Endodermal cell (in vitro differentiated cells): ENCODE data around the gene NFAT5. TPM values are rescaled to one million over a fixed set of nuclear protein-coding genes. Genes with fewer than 3 reads are reported as not detected.
A peak's percentile ranks its signal among the peaks of the same experiment; 100 is the strongest.

Source experiments
- DNase-seq: peaks from one replicate; pipeline ENCODE4 v3.0.0-alpha.2; 2017
- H3K27ac ChIP-seq: 2 replicates; pipeline ENCODE4 v1.5.1; 2013; ENCODE audit warnings: mild to moderate bottlenecking, low read depth, low read length, moderate library complexity
- H3K27me3 ChIP-seq: 2 replicates; pipeline ENCODE4 v1.6.1; 2013; ENCODE audit warnings: mild to moderate bottlenecking, low read length, moderate library complexity; ENCODE audit not compliant: insufficient read depth, control insufficient read depth, poor library complexity, severe bottlenecking
- H3K36me3 ChIP-seq: 2 replicates; pipeline ENCODE4 v1.7.0; 2013; ENCODE audit warnings: mild to moderate bottlenecking, low read length, moderate library complexity; ENCODE audit not compliant: control insufficient read depth, insufficient read depth
- H3K4me1 ChIP-seq: one replicate; pipeline ENCODE4 v1.7.0; 2013; ENCODE audit warnings: low read length; ENCODE audit not compliant: control insufficient read depth, insufficient read depth
- H3K4me3 ChIP-seq: 2 replicates; pipeline ENCODE4 v1.5.1; 2013; ENCODE audit warnings: mild to moderate bottlenecking, low read length, moderate library complexity
- H3K9ac ChIP-seq: 2 replicates; pipeline ENCODE4 v1.6.1; 2013; ENCODE audit warnings: mild to moderate bottlenecking, low read length, moderate library complexity; ENCODE audit not compliant: poor library complexity, severe bottlenecking; ENCODE audit errors: extremely low read depth
- H3K9me3 ChIP-seq: 2 replicates; pipeline ENCODE4 v1.6.1; 2013; ENCODE audit warnings: mild to moderate bottlenecking, low read length, moderate library complexity; ENCODE audit not compliant: control insufficient read depth
- H3K27ac Mint-ChIP-seq: 2 replicates; pipeline ENCODE4 v1.8.0; 2020; ENCODE audit warnings: mixed read lengths
- H3K27me3 Mint-ChIP-seq: 2 replicates; pipeline ENCODE4 v1.8.0; 2021; ENCODE audit warnings: mild to moderate bottlenecking, mixed read lengths; ENCODE audit not compliant: insufficient read depth
- H3K36me3 Mint-ChIP-seq: 2 replicates; pipeline ENCODE4 v1.8.0; 2020; ENCODE audit warnings: low read depth, mixed read lengths
- H3K4me1 Mint-ChIP-seq: 2 replicates; pipeline ENCODE4 v1.8.0; 2020; ENCODE audit warnings: mixed read lengths
- H3K4me3 Mint-ChIP-seq: 2 replicates; pipeline ENCODE4 v1.8.0; 2020; ENCODE audit warnings: mild to moderate bottlenecking, moderate library complexity, mixed read lengths
- H3K9me3 Mint-ChIP-seq: 2 replicates; pipeline ENCODE4 v1.8.0; 2020; ENCODE audit warnings: mild to moderate bottlenecking, mixed read lengths
- CTCF ChIP-seq: fragments of 200-600 bp; sonication (generic); conservative IDR thresholded peaks from 2 replicates; pipeline ENCODE4 v1.5.0; 2021; ENCODE audit warnings: antibody characterized with exemption, mild to moderate bottlenecking
- WGBS, 2 experiments: methylation state at CpG; one replicate each; pipeline versions ENCODE4 v1.1.5 to v1.1.7; 2013; ENCODE audit warnings: missing lambda C conversion rate in 2 of 2, mixed read lengths in 1 of 2; ENCODE audit not compliant: insufficient coverage in 1 of 2, insufficient read length in 1 of 2; 5-methylcytosine and 5-hydroxymethylcytosine counted together
- total RNA-seq, 2 donors: library from RNA; stranded (reverse); fragmentation: NEBNext Ultra II Directional in 1 of 2; extraction: Animal tissue kit (Norgen Biotek cat#: 25700) in 1 of 2; gene quantifications; 2 replicates in 1 of 2; 3 replicates in 1 of 2; pipeline ENCODE4 v1.2.1, GENCODE V29; 2021

The NFAT5 gene
- total RNA-seq, 2 donors from 2014 or later = 38.8 to 40.3 TPM

DNA sequence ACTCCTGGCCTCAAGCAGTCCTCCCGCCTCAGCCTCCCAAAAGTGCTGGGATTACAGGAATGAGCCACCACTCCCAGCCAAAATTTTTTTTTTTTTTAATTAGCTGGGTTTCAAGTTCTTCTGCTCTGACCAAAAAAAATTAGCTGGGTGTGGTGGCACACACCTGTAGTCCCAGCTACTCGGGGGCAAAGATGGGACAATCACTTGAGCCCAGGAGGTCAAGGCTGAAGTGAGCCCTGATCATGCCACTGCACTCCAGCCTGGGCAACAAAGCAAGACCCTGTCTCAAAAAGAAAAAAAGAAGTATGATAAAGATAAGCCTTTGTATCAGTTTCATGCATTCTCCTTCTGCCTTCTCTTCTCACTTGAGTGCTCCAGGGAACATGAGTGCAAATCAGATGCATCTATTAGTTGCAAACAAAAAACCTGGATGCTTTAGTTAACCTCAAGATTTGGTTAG is 158.7 kb downstream of the NFAT5 start:
- Histone ChIP-seq H3K9ac (no peak overlapping the region), H3K27me3 (no peaks in the 10 kb centered on the region), H3K9me3 (no peaks in the 10 kb centered on the region), H3K4me1 (peaks cover 2% of the 10 kb centered on the region), H3K4me3 (peak overlapping the region; percentile 88), H3K27ac (no peak overlapping the region), H3K36me3 (no peaks in the 10 kb centered on the region)
- peak overlapping the region; percentile 79 for H3K4me3 Mint-ChIP-seq
- 75 to 97% methylated on average over 2 of the region's 2 CpGs for WGBS, 2 experiments
- peaks cover 26% of the 10 kb centered on the region for H3K4me1 Mint-ChIP-seq
- H3K36me3 Mint-ChIP-seq = peaks cover 24% of the 10 kb centered on the region
- DNase-seq = no peak
- no peaks in the 10 kb centered on the region for H3K9me3 Mint-ChIP-seq
- TF ChIP-seq CTCF = no peak
- no peak overlapping the region for H3K27ac Mint-ChIP-seq
- H3K27me3 Mint-ChIP-seq = no peaks in the 10 kb centered on the region

- H3K4me1 Mint-ChIP-seq = peaks cover 26% of the 10 kb centered on the region
These were observed 159.3 kb downstream of the NFAT5 start for GRCh38 chr16:69724981-69725479.

GRCh38 chr16:69725480-69726312 is 159.9 kb downstream of the NFAT5 start:
- H3K27ac ChIP-seq = peak overlapping the region; percentile 81

More at GRCh38 chr16:69724981-69725479, 159.3 kb downstream of the NFAT5 start:
- H3K4me1 ChIP-seq = peaks cover 2% of the 10 kb centered on the region
- Mint-ChIP-seq H3K27me3 (no peaks in the 10 kb centered on the region), H3K9me3 (no peaks in the 10 kb centered on the region), H3K36me3 (peaks cover 24% of the 10 kb centered on the region), H3K4me3 (peak overlapping the region; percentile 79), H3K27ac (peak overlapping the region; percentile 100)
- TF ChIP-seq CTCF = no peak
- 61 to 68% methylated on average over 5 to 6 of the region's 6 CpGs for WGBS, 2 experiments
- H3K27me3 ChIP-seq = no peaks in the 10 kb centered on the region
- H3K9me3 ChIP-seq = no peaks in the 10 kb centered on the region
- no peak overlapping the region for H3K27ac ChIP-seq
- H3K36me3 ChIP-seq = no peaks in the 10 kb centered on the region
- no peak overlapping the region for H3K9ac ChIP-seq
- DNase-seq = peak; percentile 55
- peak overlapping the region; percentile 88 for H3K4me3 ChIP-seq

More at GRCh38 chr16:69725480-69726312, 159.9 kb downstream of the NFAT5 start:
- no peaks in the 10 kb centered on the region for H3K27me3 ChIP-seq
- H3K9ac ChIP-seq = peak overlapping the region; percentile 58
- no peaks in the 10 kb centered on the region for H3K27me3 Mint-ChIP-seq
- peaks cover 26% of the 10 kb centered on the region for H3K4me1 Mint-ChIP-seq
- DNase-seq = peak; percentile 58
- H3K4me1 ChIP-seq = peaks cover 2% of the 10 kb centered on the region
- H3K4me3 ChIP-seq = peak overlapping the region; percentile 88
- no peak for TF ChIP-seq CTCF
- H3K9me3 ChIP-seq = no peaks in the 10 kb centered on the region
- peak overlapping the region; percentile 100 for H3K27ac Mint-ChIP-seq
- H3K4me3 Mint-ChIP-seq = peak overlapping the region; percentile 79
- H3K9me3 Mint-ChIP-seq = no peaks in the 10 kb centered on the region
- peaks cover 20% of the 10 kb centered on the region for H3K36me3 Mint-ChIP-seq
- H3K36me3 ChIP-seq = no peaks in the 10 kb centered on the region
- WGBS, 2 experiments = 79% methylated on average over 22 to 32 of the region's 32 CpGs
